HepG2 (cell line): ENCODE data around the gene PSD. TPM values are rescaled to one million over a fixed set of nuclear protein-coding genes. Genes with fewer than 3 reads are reported as not detected.

Experiments used
- ATAC-seq: fragments of 200-7000 bp; cut with Tn5 transposase; 3 replicates; pipeline ENCODE4 v1.9.1; 2020; ENCODE audit warnings: mild to moderate bottlenecking, moderate library complexity
- BruUV-seq: library from RNA; stranded (reverse); fragments of 400-500 nt; replicated peaks from 2 replicates; lab custom pipeline; 2021; lab: Mats Ljungman, UMichigan
- CTCF ChIA-PET: fragments of 300-600 bp; formaldehyde crosslinking; extraction: SDS; loops from one replicate; lab custom pipeline; 2021; ENCODE audit warnings: low total read pairs, inconsistent platforms, low intra/inter-chr PET ratio; lab: Yijun Ruan, JAX
- POLR2A ChIA-PET: fragments of 350-600 bp; sonication (Branson Sonifier 250); formaldehyde crosslinking; loops from one replicate; lab custom pipeline; 2020; ENCODE audit warnings: antibody characterized with exemption, inconsistent platforms; lab: Yijun Ruan, JAX
- DNase-seq: peaks from one replicate; pipeline ENCODE4 v3.0.0-alpha.2; 2015; ENCODE audit warnings: low spot score
- FAIRE-seq: peaks from 3 replicates; lab custom pipeline; 2011; peaks lifted over from hg19 to GRCh38; lab: Jason Lieb, UNC
- H2AFZ ChIP-seq: one replicate; pipeline ENCODE4 v1.6.1; 2011; ENCODE audit warnings: low read length, inconsistent platforms
- H3K27ac ChIP-seq: fragments of 300-600 bp; 3 replicates; pipeline ENCODE4 v1.8.0; 2011; ENCODE audit warnings: mixed run types, mild to moderate bottlenecking, mixed read lengths, low read length, inconsistent platforms; ENCODE audit not compliant: insufficient read depth; ENCODE audit errors: extremely low read length
- H3K27me3 ChIP-seq, 2 experiments: fragments of 200-600 bp in 1 of 2; 2 replicates in 1 of 2; 3 replicates in 1 of 2; pipeline versions ENCODE4 v1.6.0 to v1.8.0; 2011; ENCODE audit warnings: low read length in 2 of 2, mild to moderate bottlenecking in 2 of 2, moderate library complexity in 2 of 2, inconsistent platforms in 1 of 2; ENCODE audit not compliant: insufficient read depth in 2 of 2, control insufficient read depth in 1 of 2
- H3K36me3 ChIP-seq, 2 experiments: fragments of 200-600 bp in 1 of 2; replicated peaks in 1 of 2; 2 replicates in 1 of 2; 3 replicates in 1 of 2; pipeline versions ENCODE4 v1.5.1 to v1.8.0; 2011; ENCODE audit warnings: low read length in 2 of 2, inconsistent platforms in 1 of 2; ENCODE audit not compliant: insufficient read depth in 2 of 2, control insufficient read depth in 1 of 2
- H3K4me1 ChIP-seq: 2 replicates; pipeline ENCODE4 v1.5.1; 2012; ENCODE audit warnings: low read length, inconsistent platforms; ENCODE audit not compliant: insufficient read depth
- H3K4me2 ChIP-seq: 2 replicates; pipeline ENCODE4 v1.6.0; 2011; ENCODE audit warnings: low read depth, low read length, inconsistent platforms
- H3K4me3 ChIP-seq, 3 experiments: fragments of 200-600 bp in 1 of 3; sonication (generic), shearing (Covaris generic) in 1 of 3; replicated peaks in 1 of 3; 2 replicates each; pipeline ENCODE4 v1.5.1; 2011 to 2016; ENCODE audit warnings: low read length in 3 of 3, inconsistent platforms in 2 of 3, low read depth in 2 of 3, mild to moderate bottlenecking in 2 of 3, control low read depth in 1 of 3, mixed read lengths in 1 of 3; ENCODE audit not compliant: insufficient read depth in 1 of 3
- H3K79me2 ChIP-seq: one replicate; pipeline ENCODE4 v1.6.1; 2011; ENCODE audit warnings: low read length, inconsistent platforms; ENCODE audit not compliant: insufficient read depth
- H3K9ac ChIP-seq: 2 replicates; pipeline ENCODE4 v1.6.0; 2011; ENCODE audit warnings: mild to moderate bottlenecking, low read depth, low read length, inconsistent platforms; ENCODE audit not compliant: insufficient read depth
- H3K9me3 ChIP-seq: 2 replicates; pipeline ENCODE4 v1.5.1; 2012; ENCODE audit warnings: mild to moderate bottlenecking, low read length
- H4K20me1 ChIP-seq: 2 replicates; pipeline ENCODE4 v1.6.0; 2011; ENCODE audit warnings: inconsistent platforms, mild to moderate bottlenecking, low read length, moderate library complexity; ENCODE audit not compliant: insufficient read depth
- EP300 ChIP-seq, 3 experiments: sonication (generic) in 1 of 3; formaldehyde crosslinking in 1 of 3; IDR thresholded peaks; 2 replicates each; pipeline versions ENCODE4 v1.5.1 to v1.6.1; 2011 to 2020; ENCODE audit warnings: low read depth in 2 of 3, low read length in 2 of 3, borderline replicate concordance in 1 of 3, improper control_type of control experiment in 1 of 3, mild to moderate bottlenecking in 1 of 3, missing genetic modification reagents in 1 of 3, moderate library complexity in 1 of 3
- FOXC1 ChIP-seq: sonication (generic); formaldehyde crosslinking; IDR thresholded peaks from 2 replicates; pipeline ENCODE4 v1.8.0; 2022; ENCODE audit warnings: mild to moderate bottlenecking, missing genetic modification reagents, borderline replicate concordance
- GZF1 ChIP-seq: sonication (generic); formaldehyde crosslinking; IDR thresholded peaks from 2 replicates; pipeline ENCODE4 v1.5.1; 2020; ENCODE audit warnings: mild to moderate bottlenecking, missing genetic modification reagents
- HNRNPH1 ChIP-seq: fragments of 200-400 bp; formaldehyde crosslinking; optimal IDR thresholded peaks from 2 replicates; pipeline ENCODE3; 2017; ENCODE audit warnings: mild to moderate bottlenecking, low read depth, low read length
- MEIS2 ChIP-seq: sonication (generic); formaldehyde crosslinking; IDR thresholded peaks from 2 replicates; pipeline ENCODE4 v1.9.0; 2021; ENCODE audit warnings: mild to moderate bottlenecking, missing genetic modification reagents
- PAX8 ChIP-seq: sonication (generic); formaldehyde crosslinking; IDR thresholded peaks from 2 replicates; pipeline ENCODE4 v1.8.0; 2022; ENCODE audit warnings: mild to moderate bottlenecking, missing genetic modification reagents, borderline replicate concordance
- PHF5A ChIP-seq: IDR thresholded peaks from one replicate; pipeline ENCODE4 v1.6.1; 2018; ENCODE audit warnings: low read depth, missing genetic modification reagents; ENCODE audit not compliant: unreplicated experiment
- PTBP1 ChIP-seq: fragments of 200-400 bp; formaldehyde crosslinking; IDR thresholded peaks from 2 replicates; pipeline ENCODE4 v1.6.1; 2018; ENCODE audit warnings: low read length, low read depth; ENCODE audit not compliant: poor library complexity, severe bottlenecking
- REPIN1 ChIP-seq: sonication (generic); formaldehyde crosslinking; IDR thresholded peaks from 2 replicates; pipeline ENCODE4 v1.8.0; 2022; ENCODE audit warnings: missing genetic modification reagents, low read depth, mild to moderate bottlenecking, borderline replicate concordance
- THAP11 ChIP-seq: IDR thresholded peaks from 2 replicates; pipeline ENCODE4 v1.6.1; 2016; ENCODE audit warnings: missing biosample characterization, missing genetic modification reagents
- ZNF224 ChIP-seq: sonication (generic); formaldehyde crosslinking; IDR thresholded peaks from 2 replicates; pipeline ENCODE4 v1.5.0; 2020; ENCODE audit warnings: mild to moderate bottlenecking, missing genetic modification reagents
- ZNF652 ChIP-seq: IDR thresholded peaks from 2 replicates; pipeline ENCODE4 v1.6.1; 2016; ENCODE audit warnings: low read depth, borderline replicate concordance
- whole genome bisulfite sequencing: methylation state at CpG from one replicate; pipeline ENCODE4 v1.1.6; 2017; ENCODE audit warnings: low lambda C conversion rate; 5-methylcytosine and 5-hydroxymethylcytosine counted together
- in situ Hi-C: cut with HindIII; loops from 2 replicates; pipeline ENCODE4 v1.10.0; 2017; ENCODE audit warnings: low pct_unique_long_range_greater_than_20kb; ENCODE audit not compliant: extremely low pct_ligation_motif_present
- intact Hi-C: fragments of 100-400 bp; cut with micrococcal nuclease; formaldehyde crosslinking; loops from one replicate; pipeline ENCODE4 v1.10.0; 2022; ENCODE audit not compliant: unreplicated experiment
- polyA plus RNA-seq, 8 experiments: library from polyadenylated mRNA; depleted of rRNA in 3 of 8; stranded (reverse) in 7 of 8; unstranded in 1 of 8; fragments of >200 nt; fragmentation: Illumina TruSeq in 4 of 8; extraction: Trizol in 4 of 8; gene quantifications; 2 replicates each; pipeline versions ENCODE4 v1.2.1 to v1.2.3, GENCODE V29; 2011 to 2016; ENCODE audit warnings: low read depth in 4 of 8, missing spikeins in 1 of 8, mixed read lengths in 1 of 8; ENCODE audit not compliant: insufficient read depth in 1 of 8
- total RNA-seq, 5 experiments: library from RNA; depleted of rRNA; stranded (reverse); fragments of >200 nt; fragmentation: Illumina TruSeq; extraction: Trizol; gene quantifications; 2 replicates each; pipeline ENCODE4 v1.2.3, GENCODE V29; 2016; ENCODE audit warnings: low read depth in 1 of 5
- TF ChIP-seq, protein P1 (sequence below): sonication (generic); formaldehyde crosslinking; IDR thresholded peaks from 2 replicates; pipeline ENCODE4 v1.8.0; 2022; ENCODE audit warnings: mild to moderate bottlenecking, missing genetic modification reagents; ENCODE audit not compliant: insufficient replicate concordance
- TF ChIP-seq, protein P2 (sequence below): sonication (generic); formaldehyde crosslinking; IDR thresholded peaks from 2 replicates; pipeline ENCODE4 v1.5.0; 2020; ENCODE audit warnings: mild to moderate bottlenecking, low read depth, missing genetic modification reagents, borderline replicate concordance

PSD gene
- total and polyA plus RNA-seq, 2 of the 13 experiments (the other 11 are each of a cell fraction or from before 2014, with no cell fraction given), result 0.35 to 0.58 TPM

DNA sequence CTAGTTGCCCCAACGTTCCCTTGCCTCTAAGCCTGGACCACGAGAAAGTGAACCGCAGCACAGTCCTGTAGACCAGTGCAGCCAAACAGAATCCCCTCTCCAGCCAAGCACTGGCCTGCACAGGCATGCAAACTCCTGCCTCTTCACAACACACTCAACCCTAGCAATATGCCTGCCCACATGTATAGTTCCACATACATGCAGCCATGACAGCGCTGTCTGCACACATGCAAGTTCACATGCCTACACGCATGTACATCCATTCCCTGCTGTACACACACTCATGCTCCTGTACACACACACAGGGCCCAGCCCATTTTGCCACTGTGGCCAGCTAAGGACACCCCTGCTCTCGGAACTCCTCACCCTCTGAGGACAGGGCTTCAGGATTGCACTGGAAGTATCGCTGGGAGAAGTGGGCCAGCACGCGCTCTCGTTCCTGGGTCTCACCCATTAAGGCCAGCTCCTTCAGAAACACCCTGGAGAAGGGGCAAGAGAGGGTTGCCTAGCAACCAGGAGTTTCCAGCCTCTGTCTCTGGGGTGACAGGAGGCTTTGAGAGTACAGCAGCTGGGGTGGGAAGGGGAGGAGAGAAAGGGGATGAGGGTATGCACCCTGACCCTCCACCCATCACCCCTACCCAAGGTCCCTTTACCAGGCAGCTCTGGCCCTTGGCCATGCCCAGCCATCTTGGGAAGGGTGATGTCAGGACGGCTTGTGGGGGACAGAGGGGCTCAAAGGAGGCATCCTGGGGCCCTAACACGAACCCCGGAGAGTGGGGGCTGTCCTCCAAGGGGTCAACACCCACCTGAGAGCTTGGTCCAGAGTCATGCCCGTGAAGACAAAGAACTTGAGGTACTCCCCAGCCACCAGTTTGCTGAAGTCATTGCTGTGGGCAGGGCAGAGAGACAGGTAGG, 7.0 kb downstream of the PSD start:
- CTCF ChIA-PET, result no interaction called here
- H2AFZ ChIP-seq, result no peak overlapping the region
- in situ Hi-C loops, result no loop called here
- 47% methylated on average over 12 of the region's 14 CpGs for WGBS
- TF ChIP-seq HNRNPH1 (no peak), REPIN1 (CRISPR knock-in tag) (no peak), GZF1 (no peak), PHF5A (CRISPR knock-in tag) (no peak), ZNF652 (CRISPR knock-in tag) (no peak), EP300 (IDR thresholded peaks at IDR 0.05; ENCODE audit: low read depth in 2 of 2, low read length in 2 of 2) (no peak), EP300 (CRISPR knock-in tag; IDR thresholded peaks at IDR 0.05; ENCODE audit: borderline replicate concordance) (no peak), PAX8 (CRISPR knock-in tag) (no peak), FOXC1 (CRISPR knock-in tag) (no peak), THAP11 (no peak), ZNF224 (CRISPR knock-in tag) (no peak), MEIS2 (CRISPR knock-in tag) (no peak), PTBP1 (no peak)
- TF ChIP-seq, protein P1, sequence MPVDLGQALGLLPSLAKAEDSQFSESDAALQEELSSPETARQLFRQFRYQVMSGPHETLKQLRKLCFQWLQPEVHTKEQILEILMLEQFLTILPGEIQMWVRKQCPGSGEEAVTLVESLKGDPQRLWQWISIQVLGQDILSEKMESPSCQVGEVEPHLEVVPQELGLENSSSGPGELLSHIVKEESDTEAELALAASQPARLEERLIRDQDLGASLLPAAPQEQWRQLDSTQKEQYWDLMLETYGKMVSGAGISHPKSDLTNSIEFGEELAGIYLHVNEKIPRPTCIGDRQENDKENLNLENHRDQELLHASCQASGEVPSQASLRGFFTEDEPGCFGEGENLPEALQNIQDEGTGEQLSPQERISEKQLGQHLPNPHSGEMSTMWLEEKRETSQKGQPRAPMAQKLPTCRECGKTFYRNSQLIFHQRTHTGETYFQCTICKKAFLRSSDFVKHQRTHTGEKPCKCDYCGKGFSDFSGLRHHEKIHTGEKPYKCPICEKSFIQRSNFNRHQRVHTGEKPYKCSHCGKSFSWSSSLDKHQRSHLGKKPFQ (CRISPR knock-in tag), result no peak
- TF ChIP-seq, protein P2, sequence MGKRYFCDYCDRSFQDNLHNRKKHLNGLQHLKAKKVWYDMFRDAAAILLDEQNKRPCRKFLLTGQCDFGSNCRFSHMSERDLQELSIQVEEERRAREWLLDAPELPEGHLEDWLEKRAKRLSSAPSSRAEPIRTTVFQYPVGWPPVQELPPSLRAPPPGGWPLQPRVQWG (CRISPR knock-in tag), result no peak
- TF ChIP-seq, all 625 proteins: peak for 0
- peaks cover 24% of the 10 kb centered on the region for H3K4me1 ChIP-seq
- intact Hi-C loops, result no loop called here
- FAIRE-seq (no peak), DNase-seq (no peak), ATAC-seq (no peak)
- peaks cover 4% of the 10 kb centered on the region; the same call in 1 of the 2 replicates for H4K20me1 ChIP-seq
- H3K79me2 ChIP-seq, result no peaks in the 10 kb centered on the region
- H3K36me3 ChIP-seq, result no peaks in the 10 kb centered on the region
- H3K9ac ChIP-seq, result no peak overlapping the region
- no peak overlapping the region for H3K4me2 ChIP-seq
- no peaks in the 10 kb centered on the region for H3K9me3 ChIP-seq
- peaks cover 24 to 91% of the 10 kb centered on the region in 2 experiments for H3K27me3 ChIP-seq
- BruUV-seq, result no TSS peak
- H3K4me3 ChIP-seq, result no peak overlapping the region
- POLR2A ChIA-PET, result no interaction called here
- H3K27ac ChIP-seq, result no peak overlapping the region
